Skeletal muscle tissue (tissue), 4 donors: Measurements from ENCODE around the gene FAAH. TPM values are rescaled to one million over a fixed set of nuclear protein-coding genes. Genes with fewer than 3 reads are reported as not detected.
"Not testable (repeated sequence)": the region's sequence is repeated elsewhere in the genome, so short reads cannot be mapped to it uniquely, and the experiment has no call there.

ENCODE experiments used
- H3K27ac ChIP-seq: one replicate; pipeline ENCODE4 v1.7.0; 2013; ENCODE audit warnings: mild to moderate bottlenecking, low read depth, low read length, inconsistent platforms
- H3K27me3 ChIP-seq, 3 donors: one replicate each; pipeline ENCODE4 v1.7.0; 2013; ENCODE audit warnings: low read length in 3 of 3; ENCODE audit not compliant: control insufficient read depth in 3 of 3, insufficient read depth in 3 of 3
- H3K36me3 ChIP-seq, 3 donors: one replicate each; pipeline ENCODE4 v1.7.0; 2013; ENCODE audit warnings: low read length in 3 of 3; ENCODE audit not compliant: control insufficient read depth in 3 of 3, insufficient read depth in 3 of 3
- H3K4me1 ChIP-seq, 3 donors: one replicate each; pipeline ENCODE4 v1.7.0; 2013; ENCODE audit warnings: low read length in 3 of 3, mild to moderate bottlenecking in 3 of 3; ENCODE audit not compliant: control insufficient read depth in 3 of 3, insufficient read depth in 3 of 3
- H3K4me3 ChIP-seq, 3 donors: one replicate each; pipeline ENCODE4 v1.7.0; 2013; ENCODE audit warnings: low read length in 3 of 3
- H3K9ac ChIP-seq, 3 donors: one replicate each; pipeline ENCODE4 v1.7.0; 2013; ENCODE audit warnings: low read length in 3 of 3, mild to moderate bottlenecking in 3 of 3, moderate library complexity in 2 of 3, low read depth in 1 of 3
- H3K9me3 ChIP-seq, 3 donors: one replicate each; pipeline ENCODE4 v1.7.0; 2013; ENCODE audit warnings: low read length in 3 of 3; ENCODE audit not compliant: control insufficient read depth in 3 of 3
- total RNA-seq: library from RNA; depleted of rRNA; stranded (reverse); fragments of >200 nt; gene quantifications from one replicate; pipeline ENCODE4 v1.2.3, GENCODE V29; 2014
- donor health status: Osteomylitis.

The FAAH gene
- total RNA-seq, 1 donor from 2014 or later, result 13.6 TPM

DNA sequence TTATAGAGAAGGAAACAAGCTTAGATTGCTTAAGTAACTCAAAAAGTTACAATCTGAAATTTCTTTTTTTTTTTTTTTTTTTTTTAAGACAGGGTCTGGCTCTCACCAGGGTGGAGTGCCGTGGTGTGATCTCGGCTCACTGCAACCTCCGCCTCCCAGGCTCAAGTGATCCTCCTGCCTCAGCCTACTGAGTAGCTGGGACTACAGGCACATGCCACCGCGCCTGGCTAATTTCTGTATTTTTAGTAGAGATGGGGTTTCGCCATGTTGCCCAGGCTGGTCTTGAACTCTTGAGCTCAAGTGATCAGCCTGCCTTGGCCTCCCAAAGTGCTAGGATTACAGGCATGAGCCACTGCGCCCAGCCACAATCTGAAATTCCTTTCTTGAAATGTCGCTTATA lies 26.4 kb upstream of the FAAH start:
- H3K4me3 ChIP-seq, H3K4me1 ChIP-seq, H3K9ac ChIP-seq, H3K27ac ChIP-seq, H3K9me3 ChIP-seq, H3K27me3 ChIP-seq: not testable (repeated sequence)
- peaks cover 9 to 40% (median 28%) of the 10 kb centered on the region in 3 donors for H3K36me3 ChIP-seq

DNA sequence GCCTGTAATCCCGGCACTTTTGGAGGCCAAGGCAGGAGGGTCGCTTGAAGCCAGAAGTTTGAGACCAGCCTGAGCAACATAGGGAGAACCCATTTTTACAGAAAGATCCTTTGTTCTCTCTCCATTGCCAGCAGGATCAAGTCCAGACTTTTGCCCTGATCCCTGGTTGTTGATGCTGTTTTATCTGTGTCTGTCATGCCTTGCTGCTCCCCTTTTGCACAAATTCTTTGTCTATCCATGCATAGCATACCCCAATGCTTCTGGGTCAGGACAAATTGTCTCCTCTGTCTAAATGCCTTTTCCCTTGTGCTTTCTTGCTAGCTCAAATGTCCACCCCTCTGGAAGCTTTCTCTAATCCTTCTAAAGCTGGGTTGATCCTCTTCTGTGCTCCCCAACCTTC lies 25.3 kb upstream of the FAAH start:
- H3K9me3 ChIP-seq, result no peaks in the 10 kb centered on the region
- H3K9ac ChIP-seq, result no peak overlapping the region
- no peak overlapping the region for H3K27ac ChIP-seq
- H3K36me3 ChIP-seq, result peaks cover 3 to 31% (median 22%) of the 10 kb centered on the region in 3 donors
- no peaks in the 10 kb centered on the region for H3K4me1 ChIP-seq
- no peaks in the 10 kb centered on the region for H3K27me3 ChIP-seq
- no peak overlapping the region for H3K4me3 ChIP-seq

DNA sequence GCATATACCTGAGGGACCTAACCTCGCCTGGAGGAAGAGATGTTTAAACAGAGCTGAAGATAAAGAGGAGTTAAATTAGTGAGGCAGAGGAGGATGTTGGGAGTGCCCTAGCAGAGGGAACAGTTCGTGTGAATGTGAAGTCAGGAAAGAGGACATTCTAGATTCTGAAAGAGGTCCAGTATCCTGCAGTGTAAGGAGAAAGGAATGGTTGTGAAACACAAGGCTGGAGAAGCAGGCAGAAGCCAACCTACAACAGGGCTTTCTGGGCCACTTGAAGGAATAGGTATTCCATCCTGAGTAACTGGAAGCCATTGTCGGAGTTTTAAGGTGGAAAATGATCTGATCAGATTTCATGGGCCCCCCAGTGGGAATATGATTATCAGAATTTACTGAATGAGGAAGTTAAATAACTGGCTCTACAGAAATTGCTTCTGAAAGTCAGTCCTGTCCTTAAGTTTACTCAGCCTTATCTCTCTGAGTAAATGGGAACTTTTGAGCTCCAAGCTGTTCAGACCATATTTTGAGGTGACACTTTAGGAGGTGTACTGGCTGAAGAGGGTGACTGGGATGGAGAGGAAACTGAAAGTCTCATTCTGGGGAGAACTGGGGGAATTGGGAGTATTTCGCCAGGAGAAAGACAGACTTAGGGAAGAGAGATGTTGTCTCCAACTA lies 24.4 kb upstream of the FAAH start:
- no peaks in the 10 kb centered on the region for H3K9me3 ChIP-seq
- no peaks in the 10 kb centered on the region for H3K27me3 ChIP-seq
- no peak overlapping the region for H3K9ac ChIP-seq
- peaks cover 3 to 27% (median 21%) of the 10 kb centered on the region in 3 donors for H3K36me3 ChIP-seq
- H3K4me1 ChIP-seq, result no peaks in the 10 kb centered on the region
- H3K27ac ChIP-seq, result no peak overlapping the region
- H3K4me3 ChIP-seq, result no peak overlapping the region

DNA sequence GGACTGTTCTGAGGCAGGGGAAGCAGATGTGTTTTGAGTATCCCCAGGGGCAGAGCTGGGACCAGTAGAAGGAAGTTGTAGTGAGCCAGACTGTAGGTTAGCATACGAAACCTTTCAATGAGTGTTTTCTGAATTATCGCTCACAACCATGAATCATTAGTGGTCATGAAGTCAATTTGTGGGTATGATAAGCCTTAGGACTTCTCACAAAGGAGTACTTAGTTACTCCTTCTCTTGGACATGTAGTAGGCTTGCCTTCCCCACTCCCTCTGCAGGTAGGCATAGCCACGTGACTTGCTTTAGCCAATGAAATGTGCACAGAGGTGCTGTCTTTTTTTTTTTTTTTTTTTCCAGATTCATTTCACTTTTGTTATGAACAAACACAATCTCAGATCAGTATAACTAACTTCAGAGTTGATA lies 23.9 kb upstream of the FAAH start:
- no peaks in the 10 kb centered on the region for H3K27me3 ChIP-seq
- no peak overlapping the region for H3K4me3 ChIP-seq
- no peaks in the 10 kb centered on the region for H3K4me1 ChIP-seq
- H3K9ac ChIP-seq, result no peak overlapping the region
- H3K27ac ChIP-seq, result no peak overlapping the region
- H3K36me3 ChIP-seq, result peaks cover 3 to 22% (median 17%) of the 10 kb centered on the region in 3 donors
- H3K9me3 ChIP-seq, result no peaks in the 10 kb centered on the region

DNA sequence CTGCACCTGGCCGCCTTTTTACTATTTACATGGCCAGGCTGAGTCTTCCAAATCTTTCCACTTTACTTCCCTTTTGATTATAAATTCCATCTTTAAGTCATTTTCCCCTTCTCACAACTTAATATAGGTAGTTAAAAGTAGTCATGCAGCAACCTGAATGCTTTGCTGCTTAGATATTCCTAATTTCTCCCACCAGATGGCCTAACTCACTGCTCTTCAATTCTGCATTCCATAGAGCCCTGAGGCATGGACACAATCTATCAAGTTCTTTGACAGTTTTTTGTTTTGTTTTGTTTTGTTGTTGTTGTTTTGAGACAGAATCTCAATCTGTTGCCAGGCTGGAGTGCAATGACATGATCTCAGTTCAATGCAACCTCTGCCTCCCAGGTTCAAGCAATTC lies 21.7 kb upstream of the FAAH start:
- H3K27me3 ChIP-seq, result no peaks in the 10 kb centered on the region
- no peaks in the 10 kb centered on the region for H3K4me1 ChIP-seq
- H3K9ac ChIP-seq, result no peak overlapping the region
- H3K4me3 ChIP-seq, result no peak overlapping the region
- no peak overlapping the region for H3K27ac ChIP-seq
- H3K36me3 ChIP-seq, result peaks cover 3 to 20% (median 14%) of the 10 kb centered on the region in 3 donors
- no peaks in the 10 kb centered on the region for H3K9me3 ChIP-seq

DNA sequence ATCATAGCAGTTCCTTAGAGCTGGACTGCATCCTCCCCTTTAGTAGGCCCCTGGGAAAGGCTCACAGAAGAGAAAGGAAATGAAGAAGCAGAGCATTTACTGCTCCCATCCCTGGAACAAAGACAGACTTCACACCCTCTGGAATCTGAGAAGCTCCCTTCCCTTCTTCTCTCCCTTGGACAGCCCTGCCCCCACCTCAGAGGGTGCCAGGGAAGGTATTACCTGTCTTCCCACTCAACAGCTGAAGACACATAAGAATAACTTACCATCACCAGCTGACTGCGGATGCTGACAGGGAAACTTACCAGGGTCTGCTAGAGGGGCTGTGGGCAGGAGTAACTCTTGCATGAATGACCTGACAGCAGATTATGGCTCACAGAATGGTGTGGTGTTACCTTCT lies 14.1 kb upstream of the FAAH start:
- Histone ChIP-seq H3K36me3 (no peaks in the 10 kb centered on the region), H3K9me3 (no peaks in the 10 kb centered on the region), H3K4me3 (no peak overlapping the region), H3K27me3 (no peaks in the 10 kb centered on the region), H3K9ac (no peak overlapping the region), H3K4me1 (no peaks in the 10 kb centered on the region), H3K27ac (no peak overlapping the region)

DNA sequence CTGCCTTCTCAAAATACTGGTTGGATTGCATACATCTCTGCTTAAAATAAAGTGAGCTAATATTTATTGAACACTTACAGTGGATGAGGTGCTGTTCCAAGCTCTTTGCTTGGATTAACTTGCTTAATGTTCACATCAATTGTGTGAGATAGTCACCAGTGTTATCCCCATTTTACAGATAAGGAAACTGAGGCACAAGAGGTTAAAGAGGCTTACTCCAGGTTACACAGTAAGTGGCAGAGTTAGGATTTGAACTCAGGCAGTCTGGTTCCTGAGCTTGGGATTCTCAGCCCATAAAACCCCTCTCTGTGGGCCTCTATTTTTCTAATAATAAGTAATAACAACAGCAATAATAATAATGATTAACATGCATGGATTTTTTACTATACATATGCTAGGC lies 13.6 kb upstream of the FAAH start:
- no peak overlapping the region for H3K9ac ChIP-seq
- no peak overlapping the region for H3K4me3 ChIP-seq
- no peaks in the 10 kb centered on the region for H3K4me1 ChIP-seq
- H3K9me3 ChIP-seq, result no peaks in the 10 kb centered on the region
- no peaks in the 10 kb centered on the region for H3K36me3 ChIP-seq
- no peaks in the 10 kb centered on the region for H3K27me3 ChIP-seq
- H3K27ac ChIP-seq, result no peak overlapping the region

DNA sequence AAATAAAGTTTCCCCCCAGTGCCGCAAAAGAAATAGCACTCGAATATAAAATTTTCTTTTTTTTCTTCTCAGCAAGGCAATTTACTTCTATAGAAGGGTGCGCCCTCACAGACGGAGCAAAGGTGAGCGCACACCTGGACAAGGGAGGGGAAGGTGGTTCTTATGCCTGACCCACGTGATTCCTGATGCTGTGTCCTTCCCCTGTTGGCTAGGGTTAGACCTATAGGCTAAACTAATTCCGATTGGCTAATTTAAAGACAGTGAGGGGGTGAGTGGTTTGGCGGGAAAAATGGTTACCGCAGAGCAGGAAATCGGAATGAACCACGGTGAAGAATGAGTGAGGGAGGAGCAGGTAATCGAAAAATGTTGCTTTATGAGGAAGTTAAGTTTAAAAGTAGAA lies 607 bp upstream of the FAAH start:
- Histone ChIP-seq H3K4me1 (peaks cover 13 to 35% (median 24%) of the 10 kb centered on the region in 3 donors), H3K36me3 (no peaks in the 10 kb centered on the region), H3K9ac (no peak overlapping the region), H3K4me3 (no peak overlapping the region), H3K27ac (no peak overlapping the region), H3K27me3 (no peaks in the 10 kb centered on the region), H3K9me3 (no peaks in the 10 kb centered on the region)

DNA sequence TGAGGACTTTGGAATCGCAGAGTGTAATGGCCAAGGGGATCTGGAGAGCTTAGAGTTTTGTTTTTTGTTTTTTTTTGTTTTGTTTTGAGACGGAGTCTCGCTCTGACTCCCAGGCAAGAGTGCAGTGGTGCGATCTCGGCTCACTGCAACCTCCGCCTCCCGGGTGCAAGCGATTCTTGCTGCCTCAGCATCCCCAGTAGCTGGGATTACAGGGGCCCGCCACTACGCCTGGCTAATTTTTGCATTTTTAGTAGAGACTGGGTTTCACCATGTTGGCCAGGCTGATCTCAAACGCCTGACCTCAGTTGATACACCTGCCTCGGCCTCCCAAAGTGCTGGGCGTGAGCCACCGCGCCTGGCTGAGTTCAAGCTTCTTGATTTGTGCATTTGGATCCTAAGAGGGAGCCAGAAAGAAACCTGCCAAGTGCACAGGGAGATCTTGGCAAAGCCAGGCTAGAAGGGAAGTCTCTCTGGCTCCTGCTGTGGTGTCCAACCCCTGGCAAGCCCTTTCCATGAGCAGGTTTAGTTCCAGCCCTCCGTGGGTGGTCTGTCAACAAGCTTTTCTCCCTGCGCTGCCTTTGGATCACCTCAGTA lies 852 bp downstream of the FAAH start:
- peak overlapping the region; percentile 84 to 91 (median 85) for H3K4me3 ChIP-seq
- no peaks in the 10 kb centered on the region for H3K36me3 ChIP-seq
- peak overlapping the region; percentile 1 to 89 (median 79) for H3K9ac ChIP-seq
- H3K27me3 ChIP-seq, result no peaks in the 10 kb centered on the region
- H3K4me1 ChIP-seq, result peaks cover 18 to 46% (median 33%) of the 10 kb centered on the region in 3 donors
- no peak overlapping the region for H3K27ac ChIP-seq
- H3K9me3 ChIP-seq, result no peaks in the 10 kb centered on the region

DNA sequence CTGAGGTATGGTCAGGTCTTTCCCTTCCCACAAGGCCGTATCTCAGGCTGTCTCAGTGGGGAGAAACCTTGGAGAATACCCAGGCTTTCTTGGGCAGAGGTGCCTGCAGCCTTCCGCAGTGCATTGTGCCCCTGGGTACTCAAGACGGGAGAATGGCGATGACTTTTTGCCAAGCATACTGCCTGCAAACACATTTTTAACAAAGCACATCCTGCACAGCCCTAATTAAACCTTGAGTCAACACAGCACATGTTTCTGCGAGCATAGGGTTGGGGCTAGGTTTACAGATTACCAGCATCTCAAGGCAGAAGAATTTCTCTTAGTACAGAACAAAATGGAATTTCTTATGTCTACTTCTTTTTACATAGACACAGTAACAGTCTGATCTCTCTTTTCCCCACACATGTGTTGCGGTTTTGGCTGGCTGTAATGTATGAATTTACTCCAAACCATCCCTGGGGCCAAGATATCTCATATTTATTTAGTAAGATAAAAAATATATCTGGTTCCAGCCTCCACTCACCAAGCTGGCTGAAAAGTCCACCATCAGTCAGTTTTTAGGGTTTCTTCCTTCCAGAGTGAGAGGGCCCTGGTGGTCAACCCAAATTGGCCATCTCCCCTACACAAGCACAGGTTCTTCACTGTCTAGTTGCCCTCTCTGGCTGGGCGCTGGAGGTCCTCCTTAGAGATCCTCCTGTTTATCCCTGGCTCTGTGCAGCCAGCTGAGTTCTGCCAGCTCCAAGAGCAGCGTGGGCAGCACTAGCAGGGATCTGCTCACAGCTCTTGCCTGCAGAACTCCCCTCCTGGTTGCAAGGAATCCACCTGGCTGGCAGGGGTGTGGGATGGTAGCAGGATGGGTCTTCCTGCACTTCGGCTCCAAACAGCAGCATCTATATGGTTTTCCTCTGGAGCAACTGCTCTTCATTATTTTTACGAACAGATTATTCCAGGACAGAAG lies 2.6 kb downstream of the FAAH start:
- H3K9ac ChIP-seq, result no peak overlapping the region
- no peaks in the 10 kb centered on the region for H3K9me3 ChIP-seq
- no peaks in the 10 kb centered on the region for H3K36me3 ChIP-seq
- H3K27me3 ChIP-seq, result no peaks in the 10 kb centered on the region
- no peak overlapping the region for H3K27ac ChIP-seq
- no peak overlapping the region for H3K4me3 ChIP-seq
- H3K4me1 ChIP-seq, result peaks cover 18 to 58% (median 41%) of the 10 kb centered on the region in 3 donors
